A549 (cell line): Measurements from ENCODE around the gene WDR45.

ENCODE experiments used
- CHD2 ChIP-seq: fragments of 150-350 bp; IDR thresholded peaks from 2 replicates; pipeline ENCODE4 v1.6.1; 2014; ENCODE audit warnings: low read length; ENCODE audit not compliant: partially characterized antibody
- CTCF ChIP-seq: fragments of >200 bp; sonication (Bioruptor Twin); formaldehyde crosslinking; IDR thresholded peaks from 3 replicates; pipeline ENCODE4 v1.5.1; 2016
- EP300 ChIP-seq, 2 experiments: fragments of >200 bp; sonication (Bioruptor Twin); formaldehyde crosslinking; IDR thresholded peaks; 2 replicates in 1 of 2; 3 replicates in 1 of 2; pipeline ENCODE4 v1.6.1; 2016 to 2017
- JUNB ChIP-seq: fragments of >200 bp; sonication (Bioruptor Twin); formaldehyde crosslinking; IDR thresholded peaks from 2 replicates; pipeline ENCODE4 v1.6.1; 2016
- PHF8 ChIP-seq: fragments of 200-600 bp; sonication (generic); IDR thresholded peaks from 2 replicates; pipeline ENCODE4 v1.6.1; 2016; ENCODE audit warnings: low read depth, mild to moderate bottlenecking, antibody characterized with exemption, moderate library complexity, borderline replicate concordance
- POLR2A ChIP-seq: IDR thresholded peaks from 2 replicates; pipeline ENCODE4 v1.6.1; 2012; ENCODE audit warnings: mild to moderate bottlenecking, low read length
- RAD21 ChIP-seq, 2 experiments: fragments of >200 bp in 1 of 2; sonication (Bioruptor Twin) in 1 of 2; formaldehyde crosslinking in 1 of 2; IDR thresholded peaks in 1 of 2; conservative IDR thresholded peaks in 1 of 2; 2 replicates in 1 of 2; 3 replicates in 1 of 2; pipeline ENCODE4 v1.6.1; 2012 to 2018; ENCODE audit warnings: inconsistent platforms in 1 of 2
- SMC3 ChIP-seq: fragments of >200 bp; sonication (Bioruptor Twin); formaldehyde crosslinking; IDR thresholded peaks from 3 replicates; pipeline ENCODE4 v1.6.1; 2018; ENCODE audit warnings: inconsistent platforms
- ZSCAN20 ChIP-seq: fragments of 250-450 bp; sonication (Bioruptor Pico); IDR thresholded peaks from 2 replicates; pipeline ENCODE4 v1.8.0; 2022; ENCODE audit warnings: mild to moderate bottlenecking, moderate library complexity
- TF ChIP-seq, protein P1 (sequence below): fragments of 450-650 bp; IDR thresholded peaks from 2 replicates; pipeline ENCODE4 v1.6.1; 2014; ENCODE audit warnings: antibody characterized with exemption
- TF ChIP-seq, protein P2 (sequence below): IDR thresholded peaks from 2 replicates; pipeline ENCODE4 v1.6.1; 2012

DNA sequence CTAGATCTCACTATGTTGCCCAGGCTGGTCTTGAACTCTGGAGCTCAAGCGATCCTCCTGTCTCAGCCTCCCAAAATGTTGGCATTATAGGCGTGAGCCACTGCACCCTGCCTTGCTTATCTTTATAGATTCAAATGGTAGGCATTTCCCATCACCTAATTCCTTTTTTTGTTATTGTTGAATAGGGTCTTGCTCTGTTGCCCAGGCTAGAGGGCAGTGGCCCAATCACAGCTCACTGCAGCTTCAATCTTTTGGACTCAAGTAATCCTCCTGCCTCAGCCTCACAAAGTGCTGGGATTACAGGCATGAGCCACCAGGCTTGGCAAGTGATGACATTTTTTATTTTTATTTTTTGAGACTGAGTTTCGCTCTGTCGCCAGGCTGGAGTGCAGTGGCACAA, 16.7 kb upstream of the WDR45 start:
- TF ChIP-seq CTCF (no peak), RAD21 (conservative IDR thresholded peaks at IDR 0.05 in 1 of 2, IDR thresholded peaks at IDR 0.05 in 1 of 2) (no peak), ZSCAN20 (CRISPR knock-in tag) (no peak), EP300 (IDR thresholded peaks at IDR 0.05) (no peak), SMC3 (no peak), POLR2A (no peak), JUNB (no peak), CHD2 (no peak), PHF8 (no peak)
- TF ChIP-seq, protein P1, sequence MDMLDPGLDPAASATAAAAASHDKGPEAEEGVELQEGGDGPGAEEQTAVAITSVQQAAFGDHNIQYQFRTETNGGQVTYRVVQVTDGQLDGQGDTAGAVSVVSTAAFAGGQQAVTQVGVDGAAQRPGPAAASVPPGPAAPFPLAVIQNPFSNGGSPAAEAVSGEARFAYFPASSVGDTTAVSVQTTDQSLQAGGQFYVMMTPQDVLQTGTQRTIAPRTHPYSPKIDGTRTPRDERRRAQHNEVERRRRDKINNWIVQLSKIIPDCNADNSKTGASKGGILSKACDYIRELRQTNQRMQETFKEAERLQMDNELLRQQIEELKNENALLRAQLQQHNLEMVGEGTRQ: no peak
- TF ChIP-seq, protein P2, sequence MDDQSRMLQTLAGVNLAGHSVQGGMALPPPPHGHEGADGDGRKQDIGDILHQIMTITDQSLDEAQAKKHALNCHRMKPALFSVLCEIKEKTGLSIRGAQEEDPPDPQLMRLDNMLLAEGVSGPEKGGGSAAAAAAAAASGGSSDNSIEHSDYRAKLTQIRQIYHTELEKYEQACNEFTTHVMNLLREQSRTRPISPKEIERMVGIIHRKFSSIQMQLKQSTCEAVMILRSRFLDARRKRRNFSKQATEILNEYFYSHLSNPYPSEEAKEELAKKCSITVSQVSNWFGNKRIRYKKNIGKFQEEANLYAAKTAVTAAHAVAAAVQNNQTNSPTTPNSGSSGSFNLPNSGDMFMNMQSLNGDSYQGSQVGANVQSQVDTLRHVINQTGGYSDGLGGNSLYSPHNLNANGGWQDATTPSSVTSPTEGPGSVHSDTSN: no peak
